ENCODE data around the gene NHLRC4.

DNA sequence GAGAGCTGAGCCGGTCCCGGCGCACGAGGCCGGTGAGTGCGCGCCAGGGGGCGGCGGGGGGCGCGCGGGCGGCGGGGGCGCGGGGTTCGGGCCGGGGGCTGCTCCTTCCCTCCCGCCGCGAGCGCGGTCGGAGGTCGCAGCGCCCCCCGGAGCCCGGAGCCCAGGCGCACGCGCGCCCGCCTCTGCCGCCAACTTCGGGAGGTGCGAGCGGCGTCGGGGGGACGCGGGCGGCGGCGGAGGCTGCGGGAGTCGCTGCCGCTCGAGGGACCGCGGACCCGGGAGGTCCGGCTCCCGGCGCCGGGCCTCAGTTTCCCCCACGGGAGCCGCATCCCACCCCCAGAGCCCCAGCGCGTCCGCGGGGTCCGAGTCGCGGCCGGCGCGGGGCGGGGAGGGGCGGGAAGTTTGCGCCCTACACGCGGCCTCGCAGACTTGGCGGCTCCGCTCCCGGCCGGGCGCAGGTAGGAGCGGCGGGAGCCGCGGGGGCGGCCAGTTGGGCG lies 6.6 kb upstream of the NHLRC4 start, which contains the start of gene PRR35:
- TF ChIP-seq POLR2A (IDR thresholded peaks at IDR 0.05; ENCODE audit: low read depth, low read length) (no peak), NFE2L2 (IDR thresholded peaks at IDR 0.05; ENCODE audit: low read depth, low read length) (no peak), MAZ (IDR thresholded peaks at IDR 0.05; ENCODE audit: borderline replicate concordance, low read depth, low read length) (no peak), CEBPB (IDR thresholded peaks at IDR 0.05; ENCODE audit: low read depth, low read length) (no peak), MAFK (IDR thresholded peaks at IDR 0.05; ENCODE audit: low read depth, low read length) (no peak), USF2 (IDR thresholded peaks at IDR 0.05; ENCODE audit: low read depth, low read length) (no peak), RAD21 (IDR thresholded peaks at IDR 0.05; ENCODE audit: low read length) (no peak), BHLHE40 (IDR thresholded peaks at IDR 0.05; ENCODE audit: low read depth, low read length) (no peak), MXI1 (IDR thresholded peaks at IDR 0.05; ENCODE audit: borderline replicate concordance, low read depth, low read length) (no peak), ELK1 (IDR thresholded peaks at IDR 0.05; ENCODE audit: borderline replicate concordance, low read depth, low read length) (no peak), RFX5 (IDR thresholded peaks at IDR 0.05; ENCODE audit: low read depth, low read length) (no peak), RCOR1 (IDR thresholded peaks at IDR 0.05; ENCODE audit: insufficient replicate concordance, low read length) (no peak), FOS (IDR thresholded peaks at IDR 0.05; ENCODE audit: low read depth, low read length) (no peak)
- TF ChIP-seq, protein P1, sequence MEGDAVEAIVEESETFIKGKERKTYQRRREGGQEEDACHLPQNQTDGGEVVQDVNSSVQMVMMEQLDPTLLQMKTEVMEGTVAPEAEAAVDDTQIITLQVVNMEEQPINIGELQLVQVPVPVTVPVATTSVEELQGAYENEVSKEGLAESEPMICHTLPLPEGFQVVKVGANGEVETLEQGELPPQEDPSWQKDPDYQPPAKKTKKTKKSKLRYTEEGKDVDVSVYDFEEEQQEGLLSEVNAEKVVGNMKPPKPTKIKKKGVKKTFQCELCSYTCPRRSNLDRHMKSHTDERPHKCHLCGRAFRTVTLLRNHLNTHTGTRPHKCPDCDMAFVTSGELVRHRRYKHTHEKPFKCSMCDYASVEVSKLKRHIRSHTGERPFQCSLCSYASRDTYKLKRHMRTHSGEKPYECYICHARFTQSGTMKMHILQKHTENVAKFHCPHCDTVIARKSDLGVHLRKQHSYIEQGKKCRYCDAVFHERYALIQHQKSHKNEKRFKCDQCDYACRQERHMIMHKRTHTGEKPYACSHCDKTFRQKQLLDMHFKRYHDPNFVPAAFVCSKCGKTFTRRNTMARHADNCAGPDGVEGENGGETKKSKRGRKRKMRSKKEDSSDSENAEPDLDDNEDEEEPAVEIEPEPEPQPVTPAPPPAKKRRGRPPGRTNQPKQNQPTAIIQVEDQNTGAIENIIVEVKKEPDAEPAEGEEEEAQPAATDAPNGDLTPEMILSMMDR (conservative IDR thresholded peaks at IDR 0.05; ENCODE audit: low read depth, low read length): no peak
